ENCODE data around the gene AMZ1. TPM values are rescaled to one million over a fixed set of nuclear protein-coding genes. Genes with fewer than 3 reads are reported as not detected.
A peak's percentile ranks its signal among the peaks of the same experiment; 100 is the strongest.
"Not testable (repeated sequence)": the region's sequence is repeated elsewhere in the genome, so short reads cannot be mapped to it uniquely, and the experiment has no call there.

AMZ1 gene
- total RNA-seq, 4 donors from 2014 or later, result 0.64 TPM; not detected in 3

DNA sequence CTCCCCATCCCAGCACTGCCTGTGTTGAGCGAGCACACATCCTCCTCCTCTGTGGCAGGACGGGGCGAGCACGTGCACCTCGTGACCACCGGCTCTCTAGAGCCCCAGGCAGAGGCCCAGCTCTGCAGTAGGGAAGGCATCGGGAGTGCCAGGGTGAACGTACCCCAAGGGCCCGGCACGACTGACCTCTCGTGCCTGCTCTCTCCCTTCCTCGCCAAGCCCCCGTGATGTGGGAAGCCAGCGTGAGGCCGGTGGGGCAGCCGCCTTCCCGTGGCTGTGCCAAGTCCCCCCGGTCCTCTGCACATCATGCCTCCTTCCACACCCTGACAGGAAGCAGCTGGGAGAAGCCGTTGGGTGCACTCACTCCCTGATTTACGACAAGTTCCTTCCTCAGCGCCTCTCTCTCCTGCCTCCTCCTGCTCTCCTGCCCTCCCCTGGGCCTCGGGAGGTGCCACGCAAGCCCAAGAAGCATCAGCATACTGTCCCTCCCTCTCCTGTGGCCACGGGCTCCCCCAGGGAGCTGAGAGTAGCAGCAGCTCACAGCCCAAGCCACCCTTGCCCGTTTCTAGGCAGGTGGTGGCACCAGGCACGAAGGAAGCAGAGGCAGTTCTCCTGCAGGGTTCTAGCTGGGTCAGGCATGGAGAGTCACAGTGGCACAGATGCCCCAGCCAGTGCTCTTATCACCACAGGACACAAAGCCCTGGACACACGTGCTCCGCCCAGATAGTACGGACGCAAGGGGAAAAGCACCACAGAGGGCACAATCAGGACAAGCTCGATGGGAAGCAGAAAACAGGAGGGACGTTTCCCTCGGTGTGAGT lies 47.0 kb downstream of the AMZ1 start:
- Histone ChIP-seq H3K4me3 (no peak overlapping the region), H3K27ac (peak overlapping the region; percentile 65 to 70 (median 66)), H3K9me3 (no peaks in the 10 kb centered on the region), H3K36me3 (peaks cover 0 to 5% (median 0%) of the 10 kb centered on the region in 4 donors), H3K27me3 (no peaks in the 10 kb centered on the region), H3K4me1 (peaks cover 12 to 42% (median 19%) of the 10 kb centered on the region in 4 donors)
- in situ Hi-C loops (cut with MboI; ENCODE audit: low pct_ligation_motif_present in 1 of 4, low pct_unique_long_range_greater_than_20kb in 1 of 4, low sequenced_read_pairs in 3 of 4) (no loop called here), intact Hi-C loops (cut with DNase I; ENCODE audit: low total_unique reads) (no loop called here)
- DNase-seq, result peak; percentile 41
- TF ChIP-seq POLR2AphosphoS5 (IDR thresholded peaks at IDR 0.05) (peak in 1 of 3 donors; percentile 18), POLR2A (IDR thresholded peaks at IDR 0.05) (peak; percentile 21)
- TF ChIP-seq, protein P1, sequence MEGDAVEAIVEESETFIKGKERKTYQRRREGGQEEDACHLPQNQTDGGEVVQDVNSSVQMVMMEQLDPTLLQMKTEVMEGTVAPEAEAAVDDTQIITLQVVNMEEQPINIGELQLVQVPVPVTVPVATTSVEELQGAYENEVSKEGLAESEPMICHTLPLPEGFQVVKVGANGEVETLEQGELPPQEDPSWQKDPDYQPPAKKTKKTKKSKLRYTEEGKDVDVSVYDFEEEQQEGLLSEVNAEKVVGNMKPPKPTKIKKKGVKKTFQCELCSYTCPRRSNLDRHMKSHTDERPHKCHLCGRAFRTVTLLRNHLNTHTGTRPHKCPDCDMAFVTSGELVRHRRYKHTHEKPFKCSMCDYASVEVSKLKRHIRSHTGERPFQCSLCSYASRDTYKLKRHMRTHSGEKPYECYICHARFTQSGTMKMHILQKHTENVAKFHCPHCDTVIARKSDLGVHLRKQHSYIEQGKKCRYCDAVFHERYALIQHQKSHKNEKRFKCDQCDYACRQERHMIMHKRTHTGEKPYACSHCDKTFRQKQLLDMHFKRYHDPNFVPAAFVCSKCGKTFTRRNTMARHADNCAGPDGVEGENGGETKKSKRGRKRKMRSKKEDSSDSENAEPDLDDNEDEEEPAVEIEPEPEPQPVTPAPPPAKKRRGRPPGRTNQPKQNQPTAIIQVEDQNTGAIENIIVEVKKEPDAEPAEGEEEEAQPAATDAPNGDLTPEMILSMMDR (IDR thresholded peaks at IDR 0.05), result no peak
- WGBS, 2 donors (ENCODE audit: low coverage in 1 of 2), result 47 to 59% methylated on average over 3 to 27 of the region's 33 CpGs

DNA sequence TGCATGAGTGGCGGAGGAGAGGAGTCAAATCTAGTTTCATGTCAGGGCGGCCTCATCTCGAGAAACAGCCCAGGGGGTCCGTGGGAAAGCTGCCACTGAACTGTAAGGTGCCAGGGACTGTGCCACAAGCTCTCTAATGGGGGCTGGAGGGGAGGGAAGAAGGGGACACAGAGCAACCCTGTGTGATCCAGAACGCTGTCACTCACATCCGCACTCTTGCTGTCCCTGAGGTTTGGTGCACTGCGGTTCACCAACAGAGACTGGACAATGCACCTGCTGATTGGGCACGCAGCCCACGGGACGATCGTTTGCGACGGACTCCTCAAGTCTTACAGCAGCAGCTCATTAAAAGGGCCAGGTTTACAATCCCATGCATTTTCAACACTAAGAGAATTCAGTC lies 47.7 kb downstream of the AMZ1 start:
- no peak overlapping the region for H3K27ac ChIP-seq
- no peak for DNase-seq
- no peak for TF ChIP-seq POLR2A (IDR thresholded peaks at IDR 0.05)
- TF ChIP-seq POLR2AphosphoS5 (IDR thresholded peaks at IDR 0.05), result no peak
- no peak for TF ChIP-seq EP300 (IDR thresholded peaks at IDR 0.05; ENCODE audit: low read depth)
- no peak overlapping the region for H3K4me3 ChIP-seq
- H3K36me3 ChIP-seq, result peaks cover 0 to 5% (median 0%) of the 10 kb centered on the region in 4 donors
- WGBS, 2 donors (ENCODE audit: low coverage in 1 of 2), result 83 to 91% methylated on average over 4 to 13 of the region's 13 CpGs
- intact Hi-C loops (cut with DNase I; ENCODE audit: low total_unique reads) (no loop called here), in situ Hi-C loops (cut with MboI; ENCODE audit: low pct_ligation_motif_present in 1 of 4, low pct_unique_long_range_greater_than_20kb in 1 of 4, low sequenced_read_pairs in 3 of 4) (no loop called here)
- no peaks in the 10 kb centered on the region for H3K27me3 ChIP-seq
- H3K4me1 ChIP-seq, result peaks cover 8 to 36% (median 18%) of the 10 kb centered on the region in 4 donors
- no peaks in the 10 kb centered on the region for H3K9me3 ChIP-seq

DNA sequence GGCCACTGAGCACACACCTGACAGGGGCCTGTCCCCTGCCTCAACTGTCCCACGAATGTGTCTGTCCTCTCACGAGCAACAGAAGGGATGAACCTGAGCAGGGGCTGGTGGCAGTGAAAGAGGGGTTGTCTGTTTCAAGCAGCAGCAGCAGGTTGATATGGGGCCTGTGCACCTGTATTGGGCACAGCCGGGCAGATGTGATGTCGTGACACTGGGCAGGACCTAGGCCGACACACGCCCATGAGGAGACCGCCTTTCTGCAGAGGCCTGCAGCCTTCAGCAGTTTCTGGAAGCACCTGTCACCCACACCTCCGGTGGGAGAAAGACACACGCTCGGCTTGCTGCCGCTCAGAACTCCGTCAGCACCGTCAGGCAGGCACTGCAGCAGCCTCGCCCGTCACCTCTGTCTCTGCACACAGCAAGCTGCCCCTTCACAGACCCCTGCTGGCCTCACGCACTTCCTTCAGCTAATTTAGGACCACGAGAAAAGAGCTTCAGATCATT lies 48.5 kb downstream of the AMZ1 start:
- H3K9me3 ChIP-seq, result no peaks in the 10 kb centered on the region
- H3K4me3 ChIP-seq, result no peak overlapping the region
- H3K27ac ChIP-seq, result no peak overlapping the region
- WGBS, 2 donors (ENCODE audit: low coverage in 1 of 2), result 93 to 100% methylated on average over 2 to 13 of the region's 17 CpGs
- TF ChIP-seq POLR2A (IDR thresholded peaks at IDR 0.05), result no peak
- no peak for TF ChIP-seq EP300 (IDR thresholded peaks at IDR 0.05; ENCODE audit: low read depth)
- no peak for TF ChIP-seq POLR2AphosphoS5 (IDR thresholded peaks at IDR 0.05)
- TF ChIP-seq, protein P1 (IDR thresholded peaks at IDR 0.05), result no peak
- in situ Hi-C loops (cut with MboI; ENCODE audit: low pct_ligation_motif_present in 1 of 4, low pct_unique_long_range_greater_than_20kb in 1 of 4, low sequenced_read_pairs in 3 of 4) (no loop called here), intact Hi-C loops (cut with DNase I; ENCODE audit: low total_unique reads) (no loop called here)
- H3K36me3 ChIP-seq, result no peaks in the 10 kb centered on the region
- DNase-seq, result no peak
- H3K4me1 ChIP-seq, result peaks cover 8 to 36% (median 18%) of the 10 kb centered on the region in 4 donors
- no peaks in the 10 kb centered on the region for H3K27me3 ChIP-seq

DNA sequence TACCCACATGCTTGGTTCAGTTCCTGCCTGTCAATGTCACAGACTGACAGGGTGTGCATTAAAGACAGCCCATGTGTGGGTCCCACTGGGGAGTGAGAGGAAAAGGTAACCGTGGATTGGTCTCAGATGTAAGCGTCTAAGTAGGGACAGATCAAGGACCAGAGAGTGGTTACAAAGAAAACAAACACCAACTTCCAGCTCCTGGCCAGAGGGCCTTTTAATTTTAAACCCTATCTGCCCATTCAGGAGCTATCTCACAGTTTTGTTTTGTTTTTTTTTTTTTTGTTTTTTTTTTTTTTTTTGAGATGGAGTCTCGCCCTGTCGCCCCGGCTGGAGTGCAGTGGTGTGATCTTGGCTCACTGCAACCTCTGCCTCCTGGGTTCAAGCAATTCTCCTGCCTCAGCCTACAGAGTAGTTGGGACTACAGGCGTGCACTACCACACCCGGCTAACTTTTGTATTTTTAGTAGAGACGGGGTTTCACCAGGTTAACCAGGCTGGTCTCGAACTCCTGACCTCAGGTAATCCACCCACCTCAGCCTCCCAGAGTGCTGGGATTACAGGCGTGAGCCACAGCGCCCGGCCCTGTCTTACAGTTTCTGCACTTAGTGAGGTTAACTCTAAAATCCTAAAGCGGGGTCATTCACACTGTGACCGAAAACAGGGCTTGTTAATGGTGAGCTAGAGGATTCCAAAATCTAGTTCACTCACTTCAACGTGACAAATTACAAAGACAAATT lies 49.2 kb downstream of the AMZ1 start:
- intact Hi-C loops (cut with DNase I; ENCODE audit: low total_unique reads); H3K9me3 ChIP-seq; in situ Hi-C loops (cut with MboI; ENCODE audit: low pct_ligation_motif_present in 1 of 4, low pct_unique_long_range_greater_than_20kb in 1 of 4, low sequenced_read_pairs in 3 of 4); H3K4me3 ChIP-seq; DNase-seq; H3K36me3 ChIP-seq; H3K27me3 ChIP-seq: not testable (repeated sequence)
- Histone ChIP-seq H3K4me1 (peaks cover 8 to 36% (median 18%) of the 10 kb centered on the region in 4 donors), H3K27ac (peak overlapping the region in 1 of 4 donors; percentile 26)
- WGBS, 2 donors (ENCODE audit: low coverage in 1 of 2), result 89 to 96% methylated on average over 5 to 15 of the region's 15 CpGs
